HFFc6 (cell line): Measurements from ENCODE around the gene PSMC4. TPM values are rescaled to one million over a fixed set of nuclear protein-coding genes. Genes with fewer than 3 reads are reported as not detected.

Source experiments
- DNase-seq: peaks from one replicate; pipeline ENCODE4 v3.0.0-alpha.2; 2018
- H3K27ac Mint-ChIP-seq: 2 replicates; pipeline ENCODE4 v1.8.0; 2020; ENCODE audit warnings: mild to moderate bottlenecking, mixed read lengths
- H3K27me3 Mint-ChIP-seq: 2 replicates; pipeline ENCODE4 v1.8.0; 2021; ENCODE audit warnings: mild to moderate bottlenecking, moderate library complexity, mixed read lengths; ENCODE audit not compliant: insufficient read depth
- H3K36me3 Mint-ChIP-seq: 2 replicates; pipeline ENCODE4 v1.8.0; 2021; ENCODE audit warnings: low read depth, mixed read lengths
- H3K4me1 Mint-ChIP-seq: 2 replicates; pipeline ENCODE4 v1.8.0; 2020; ENCODE audit warnings: low read depth, mixed read lengths
- H3K4me3 Mint-ChIP-seq: 2 replicates; pipeline ENCODE4 v1.8.0; 2020; ENCODE audit warnings: mild to moderate bottlenecking, moderate library complexity, mixed read lengths
- H3K9me3 Mint-ChIP-seq: 2 replicates; pipeline ENCODE4 v1.8.0; 2020; ENCODE audit warnings: mild to moderate bottlenecking, mixed read lengths
- CTCF ChIP-seq: fragments of 200-600 bp; sonication (generic); IDR thresholded peaks from 2 replicates; pipeline ENCODE4 v1.5.0; 2021; ENCODE audit warnings: antibody characterized with exemption, mild to moderate bottlenecking
- total RNA-seq, 6 experiments: library from RNA; stranded (reverse); fragmentation: NEBNext Ultra II Directional; extraction: Animal tissue kit (Norgen Biotek cat#: 25700); gene quantifications; 2 replicates in 1 of 6; 3 replicates in 5 of 6; pipeline ENCODE4 v1.2.3, GENCODE V29; 2021

The PSMC4 gene
- total RNA-seq, 6 experiments from 2014 or later, result 124 to 144 (median 133) TPM

GRCh38 chr19:39940221-39940833, 30.6 kb upstream of the PSMC4 start:
- no peak for TF ChIP-seq CTCF
- DNase-seq, result no peak
- Mint-ChIP-seq H3K27ac (no peak overlapping the region), H3K4me1 (no peaks in the 10 kb centered on the region), H3K9me3 (no peaks in the 10 kb centered on the region), H3K4me3 (no peak overlapping the region), H3K36me3 (no peaks in the 10 kb centered on the region), H3K27me3 (peaks cover 13% of the 10 kb centered on the region)

GRCh38 chr19:39941151-39941550, 29.8 kb upstream of the PSMC4 start:
- no peak for TF ChIP-seq CTCF
- H3K9me3 Mint-ChIP-seq, result no peaks in the 10 kb centered on the region
- no peak overlapping the region for H3K27ac Mint-ChIP-seq
- no peaks in the 10 kb centered on the region for H3K36me3 Mint-ChIP-seq
- DNase-seq, result no peak
- peaks cover 13% of the 10 kb centered on the region for H3K27me3 Mint-ChIP-seq
- H3K4me3 Mint-ChIP-seq, result no peak overlapping the region
- no peaks in the 10 kb centered on the region for H3K4me1 Mint-ChIP-seq

- Mint-ChIP-seq H3K4me3 (no peak overlapping the region), H3K9me3 (no peaks in the 10 kb centered on the region), H3K4me1 (no peaks in the 10 kb centered on the region), H3K27me3 (peaks cover 13% of the 10 kb centered on the region), H3K27ac (no peak overlapping the region), H3K36me3 (no peaks in the 10 kb centered on the region)
- no peak for TF ChIP-seq CTCF
- no peak for DNase-seq
Measured at GRCh38 chr19:39941615-39942365, 29.2 kb upstream of the PSMC4 start.

- Mint-ChIP-seq H3K4me1 (no peaks in the 10 kb centered on the region), H3K36me3 (no peaks in the 10 kb centered on the region), H3K4me3 (no peak overlapping the region), H3K27me3 (peaks cover 13% of the 10 kb centered on the region), H3K27ac (no peak overlapping the region), H3K9me3 (no peaks in the 10 kb centered on the region)
- no peak for TF ChIP-seq CTCF
- no peak for DNase-seq
Measured at GRCh38 chr19:39942366-39942730, 28.6 kb upstream of the PSMC4 start.

GRCh38 chr19:39943586-39943985, 27.4 kb upstream of the PSMC4 start:
- TF ChIP-seq CTCF, result no peak
- no peak overlapping the region for H3K27ac Mint-ChIP-seq
- no peak overlapping the region for H3K4me3 Mint-ChIP-seq
- no peak for DNase-seq
- H3K27me3 Mint-ChIP-seq, result peaks cover 13% of the 10 kb centered on the region
- H3K36me3 Mint-ChIP-seq, result no peaks in the 10 kb centered on the region
- no peaks in the 10 kb centered on the region for H3K9me3 Mint-ChIP-seq
- no peaks in the 10 kb centered on the region for H3K4me1 Mint-ChIP-seq
